Heart left ventricle (tissue), 13 donors: ENCODE results near the gene MICALL1.

ENCODE experiments used
- CTCF ChIP-seq, 12 donors: fragments of 200-600 bp; sonication (generic) in 4 of 12; IDR thresholded peaks; one replicate each; pipeline versions ENCODE4 v1.5.0 to v1.8.0; 2018 to 2022; ENCODE audit warnings: antibody characterized with exemption in 12 of 12, mild to moderate bottlenecking in 5 of 12
- POLR2A ChIP-seq, 2 donors: fragments of 450-650 bp; IDR thresholded peaks; one replicate each; pipeline ENCODE4 v1.6.1; 2017; ENCODE audit warnings: antibody characterized with exemption in 2 of 2, mild to moderate bottlenecking in 2 of 2, moderate library complexity in 2 of 2
- donor health status: ischemic (EF 13 %, LVEDD 7.1; RV severe dilation, severe dysfunction).
- donor health status: DM: no; HTN: yes; CAD: no.
- donor health status: DM: no; HTN: no; CAD: no.
- donor health status: ischemic (EF 25% LVEDD 6.9; RV normal size, moderate dysfunction).
- donor health status: ischemic (EF 25% LVEDD 5.7; RV mildly dilated, moderate dysfunction).
- donor health status: ischemic (EF 35%, LVEDD 5.7; RV mildly dilated, moderate dysfunction).
- donor health status: nonischemic (EF 11% LVEDD 7.7; RV severe dilation, severe dysfunction).
- donor health status: DM: yes; HTN: yes; CAD: no.
- donor health status: PGD.
- donor health status: ischemic (EF 29% LVEDD 5.4; RV normal size, mild dysfunction).
- donor health status: nonischemic (EF 23%, LVEDD 6.1; RV moderate dilation, normal function).

GRCh38 chr22:37880668-37881440 is 25.2 kb upstream of the MICALL1 start:
- TF ChIP-seq CTCF (IDR thresholded peaks at IDR 0.05) (no peak), POLR2A (IDR thresholded peaks at IDR 0.05) (no peak)
